ENCODE data around the gene ASCL2.
"Not testable (repeated sequence)": the region's sequence is repeated elsewhere in the genome, so short reads cannot be mapped to it uniquely, and the experiment has no call there.

ASCL2 gene

DNA sequence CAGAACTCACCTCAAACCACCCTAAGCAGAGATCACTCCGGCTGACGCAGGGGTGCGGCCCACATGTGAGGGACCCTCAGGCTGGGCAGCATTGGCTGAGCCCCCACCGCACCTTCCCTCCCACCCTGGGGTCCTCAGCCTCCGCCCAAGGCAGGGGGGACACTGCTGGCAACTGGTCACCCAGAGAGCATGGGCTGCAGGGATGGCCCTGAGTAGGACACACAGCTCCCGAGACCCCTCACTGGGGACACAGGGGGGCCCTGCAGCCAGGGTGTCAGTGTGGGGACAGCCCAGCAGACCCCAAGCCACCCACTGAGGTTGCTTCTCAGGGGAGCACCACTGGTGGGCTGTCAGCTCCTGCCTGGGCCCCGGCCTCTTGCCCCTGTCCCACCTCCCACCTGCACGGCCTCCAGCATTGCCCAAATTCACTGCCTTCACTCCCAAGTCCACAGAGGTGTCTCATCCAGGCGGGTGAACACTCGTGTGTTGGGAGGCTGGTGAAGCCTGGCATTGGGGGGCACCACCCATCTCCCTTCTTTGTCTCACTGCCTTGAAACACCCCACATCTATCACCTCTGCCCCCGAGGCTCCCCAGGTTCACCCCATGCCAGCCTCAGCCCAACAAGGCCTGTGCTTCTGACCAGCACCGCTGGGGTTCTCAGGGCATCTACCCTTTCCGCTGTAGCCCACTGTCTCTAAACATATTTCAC lies 26.7 kb upstream of the ASCL2 start:
- DNase-seq, result no peak

DNA sequence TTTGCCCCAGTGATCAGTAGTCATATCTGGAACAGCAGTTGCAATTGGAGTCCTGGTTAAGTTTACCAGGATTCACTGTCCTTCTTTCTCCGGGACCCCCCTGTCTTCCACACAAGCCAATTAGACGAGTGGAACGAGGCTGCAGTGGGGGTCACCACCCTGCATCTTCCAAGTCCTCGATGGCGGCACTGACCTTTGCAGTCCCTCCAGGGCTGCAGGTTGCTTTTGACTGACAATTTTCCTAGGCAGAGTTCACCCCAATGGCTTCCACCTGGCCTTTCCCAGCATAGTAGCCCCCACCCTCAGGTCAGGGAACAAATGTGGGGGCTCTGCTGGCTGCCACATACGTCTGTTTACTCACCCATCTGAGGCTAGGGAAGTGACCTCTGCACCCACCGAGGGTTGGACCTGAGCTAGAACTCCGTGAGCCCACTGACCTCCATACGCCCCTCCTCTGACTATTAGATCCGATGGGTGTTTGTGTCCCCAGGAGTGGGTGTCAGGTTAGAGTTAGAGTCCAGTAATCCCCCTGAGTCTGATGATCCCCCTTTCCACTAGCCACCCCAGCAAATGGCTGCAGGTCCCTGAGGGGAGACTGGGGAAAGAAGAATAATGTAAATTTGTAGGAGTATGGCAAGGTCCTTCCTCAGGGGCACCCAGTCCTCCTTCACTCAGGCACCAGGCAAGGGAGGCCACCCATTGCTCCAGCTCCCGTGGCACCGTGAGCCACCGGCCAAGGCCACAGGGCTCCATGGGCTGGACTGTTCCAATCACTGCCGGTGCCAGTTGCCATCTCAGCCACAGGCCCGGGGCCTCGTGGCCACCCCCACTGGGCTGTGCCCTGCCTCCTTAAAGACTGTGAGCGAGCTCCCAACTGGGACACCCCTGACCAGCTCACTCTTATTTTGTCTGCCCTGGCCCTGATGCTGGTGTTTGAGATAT lies 25.9 kb upstream of the ASCL2 start:
- DNase-seq, result no peak

DNA sequence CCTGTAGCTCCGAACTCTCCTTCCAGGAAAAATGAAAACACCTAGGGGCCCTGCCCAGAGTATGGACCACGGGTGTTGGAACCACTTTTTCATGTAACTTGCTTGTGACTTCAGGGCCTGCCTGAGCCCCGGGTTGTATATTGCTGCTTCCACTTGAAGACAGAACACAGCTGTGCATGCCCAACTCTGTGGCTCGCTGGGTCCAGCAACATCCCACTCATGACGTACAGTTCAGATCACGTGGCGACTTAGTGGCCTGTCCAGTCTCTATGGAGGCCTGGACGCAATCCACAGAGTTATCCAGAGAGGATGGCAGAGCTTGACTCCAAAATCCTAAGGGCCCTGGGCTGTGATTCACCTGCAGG lies 24.5 kb upstream of the ASCL2 start:
- no peak for DNase-seq

DNA sequence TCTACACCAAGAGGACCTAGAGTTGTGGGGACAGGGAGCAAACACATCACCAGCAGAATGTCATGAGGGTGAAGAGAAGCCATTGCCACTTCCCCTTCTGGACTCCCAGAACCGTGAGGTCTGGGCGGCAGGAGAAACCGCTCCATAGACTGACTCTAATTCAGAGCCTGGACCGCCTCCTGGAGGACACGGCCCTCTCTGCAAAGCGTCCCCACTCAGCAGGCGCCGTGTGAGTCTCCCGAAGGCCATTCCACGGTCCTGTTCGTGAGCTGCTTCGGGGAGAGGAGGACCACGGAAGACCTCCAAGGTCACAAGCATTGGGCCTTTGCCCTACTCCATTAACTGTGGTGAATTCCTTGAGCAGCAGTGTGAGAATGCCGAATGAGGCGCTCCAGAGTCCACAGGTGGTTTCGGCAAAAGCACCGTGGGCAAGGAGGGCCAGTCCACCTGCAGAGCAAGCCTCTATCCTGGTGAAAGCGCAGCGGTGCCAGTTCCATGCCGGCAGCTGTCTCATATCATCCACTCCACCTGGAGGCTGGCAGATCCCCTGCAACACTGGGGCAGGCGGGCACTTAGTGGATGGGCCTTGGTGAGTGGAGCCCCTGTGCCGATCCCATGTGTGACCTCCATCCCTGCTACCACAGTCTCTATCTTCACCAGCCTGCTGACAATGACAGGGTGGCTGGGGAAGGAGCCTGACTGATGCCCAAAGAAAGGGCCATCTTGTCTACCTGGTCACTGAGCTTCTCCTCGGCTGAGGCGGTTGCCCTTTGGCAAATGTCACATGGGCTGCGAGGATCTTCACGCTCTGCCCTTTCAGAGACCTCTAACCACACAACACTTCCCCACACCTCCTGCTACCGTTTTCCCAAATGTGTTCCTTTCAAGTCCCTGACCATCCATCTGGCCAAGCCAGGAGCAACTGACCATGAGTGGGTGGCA lies 23.9 kb upstream of the ASCL2 start:
- DNase-seq, result no peak

DNA sequence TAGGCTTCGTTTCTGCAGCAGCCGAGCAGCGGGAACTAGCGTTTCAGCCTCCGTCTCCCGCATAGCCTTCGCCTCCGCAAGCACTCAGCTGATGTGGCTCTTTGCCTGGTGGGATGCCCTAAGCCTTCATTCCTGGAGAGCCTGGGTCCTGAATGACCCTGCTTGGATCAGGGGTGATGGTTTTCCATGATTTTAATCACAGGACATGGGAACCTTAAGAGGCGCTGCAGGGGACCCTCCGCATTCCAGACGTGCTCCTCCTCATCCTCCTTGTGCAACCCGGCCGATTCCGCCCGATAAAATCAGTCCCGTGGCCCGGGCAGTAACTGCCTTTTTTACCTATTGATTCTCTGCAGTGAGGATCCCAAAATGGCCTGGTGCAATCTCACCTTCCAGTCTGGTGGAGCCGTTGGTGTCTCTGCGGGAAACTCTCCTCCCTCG lies 23.2 kb upstream of the ASCL2 start:
- no peak for DNase-seq

DNA sequence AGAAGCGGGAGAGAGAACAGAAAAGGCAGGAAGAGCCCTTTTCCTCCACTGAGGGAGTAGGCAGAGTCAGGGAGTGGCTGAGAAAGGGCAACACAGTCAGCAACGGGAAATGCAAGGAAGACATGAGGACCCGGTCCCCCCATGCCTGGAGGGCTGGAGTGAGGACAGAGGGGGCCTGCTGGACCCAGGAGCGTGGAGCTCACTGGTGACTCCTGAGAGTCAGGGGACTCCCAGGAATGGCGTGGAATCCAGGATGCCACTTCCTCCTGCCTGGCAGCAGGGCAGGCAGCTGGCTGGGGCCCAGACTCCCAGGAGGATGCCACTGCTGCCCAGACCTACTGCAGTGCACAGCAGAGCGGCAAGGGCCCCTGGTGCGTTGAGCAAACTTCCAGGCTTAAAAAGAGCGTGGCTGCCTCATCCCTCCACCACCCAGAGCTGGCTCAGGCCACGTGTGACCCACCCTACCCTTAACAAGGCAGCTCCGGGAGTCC lies 20.0 kb upstream of the ASCL2 start:
- no peak for DNase-seq

DNA sequence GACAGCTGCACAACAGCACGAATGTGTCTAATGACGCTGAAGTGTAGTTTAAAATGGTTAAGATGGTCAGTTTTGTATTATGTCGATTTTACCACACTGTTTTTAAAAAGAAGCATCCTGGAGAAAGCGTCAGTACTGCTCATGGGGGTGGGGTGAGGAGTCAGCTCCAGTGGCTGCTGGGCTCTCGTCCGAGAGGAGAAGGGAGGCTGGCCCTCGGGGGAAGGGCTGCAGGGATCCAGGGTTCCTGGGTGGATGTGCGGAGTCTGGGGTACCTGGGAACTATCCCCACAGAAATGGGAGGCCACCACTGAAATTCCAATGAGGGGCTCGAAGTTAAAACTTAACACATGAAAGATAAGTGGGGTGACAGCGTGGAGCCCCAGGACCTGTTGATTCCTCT lies 19.5 kb upstream of the ASCL2 start:
- DNase-seq, result no peak

DNA sequence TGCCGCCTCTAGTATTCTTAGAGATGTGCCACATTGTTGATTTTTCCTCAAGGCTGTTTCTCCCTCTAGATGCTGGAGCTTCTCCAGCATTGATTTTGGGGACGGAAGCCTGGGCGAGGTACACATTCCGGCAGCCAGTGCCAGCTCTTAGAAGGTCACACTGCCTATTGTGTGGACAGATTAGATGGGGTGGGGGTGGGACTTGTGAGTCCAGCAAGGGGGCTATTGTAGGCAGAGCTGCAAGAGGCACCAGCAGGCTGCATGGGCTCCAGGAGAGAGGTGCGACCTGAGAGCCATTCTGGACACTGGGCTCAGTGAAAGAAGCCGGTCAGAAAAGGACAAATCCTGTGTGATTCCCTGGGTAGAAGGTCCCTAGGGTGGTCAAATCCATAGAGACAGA lies 19.0 kb upstream of the ASCL2 start:
- no peak for DNase-seq

DNA sequence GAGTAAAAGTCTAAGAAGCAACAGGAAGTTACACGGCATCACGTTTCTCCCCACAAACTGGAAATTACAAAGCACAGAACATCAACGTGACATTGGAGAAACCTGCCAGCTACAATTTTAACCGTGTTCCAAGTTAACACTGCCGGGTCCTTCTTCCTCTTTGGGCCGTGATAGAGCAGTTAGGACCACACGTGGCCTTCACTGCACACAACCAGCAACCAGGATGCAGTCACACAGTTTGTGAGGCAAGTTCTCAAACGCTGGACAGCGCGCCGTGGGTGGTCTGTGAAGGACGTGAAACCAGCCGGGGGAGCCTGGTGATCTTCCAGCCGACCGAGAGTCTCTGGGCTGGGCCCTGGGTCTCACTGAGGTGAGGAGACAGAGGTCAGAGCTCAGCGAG lies 16.7 kb upstream of the ASCL2 start:
- DNase-seq, result no peak

DNA sequence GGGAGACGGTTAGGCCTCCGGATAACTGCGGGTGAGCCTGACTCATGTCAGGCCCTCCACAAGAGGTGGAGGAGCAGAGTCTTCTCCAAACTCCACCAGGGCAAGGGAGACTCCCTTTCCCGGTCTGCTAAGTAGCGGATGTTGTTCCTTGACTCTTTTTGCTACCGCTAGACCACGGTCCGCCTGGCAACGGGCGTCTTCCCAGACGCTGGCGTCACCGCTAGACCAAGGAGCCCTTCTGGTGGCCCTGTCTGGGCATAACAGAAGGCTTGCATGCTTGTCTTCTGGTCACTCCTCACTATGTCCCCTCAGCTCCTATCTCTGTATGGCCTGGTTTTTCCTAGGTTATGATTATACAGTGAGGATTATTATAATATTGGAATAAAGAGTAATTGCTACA lies 16.0 kb upstream of the ASCL2 start:
- not testable (repeated sequence) for DNase-seq

DNA sequence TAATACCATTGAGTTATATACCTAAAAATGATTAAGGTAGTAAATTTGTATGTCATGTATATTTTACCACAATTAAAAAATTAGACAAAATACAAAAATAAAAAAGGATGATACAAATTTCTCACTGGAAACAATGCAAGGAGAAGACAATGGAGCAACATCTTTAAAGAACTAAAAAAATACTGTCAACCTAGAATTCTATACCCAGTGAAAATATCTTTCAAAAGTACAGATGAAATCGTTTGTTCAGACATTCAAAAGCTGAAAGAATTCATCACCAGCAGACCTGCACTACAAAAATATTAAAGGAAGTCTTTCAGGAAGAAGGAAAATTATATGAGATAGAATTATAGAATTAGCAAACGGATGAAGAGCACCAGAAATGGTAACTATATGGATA lies 9.8 kb upstream of the ASCL2 start:
- DNase-seq, result no peak

DNA sequence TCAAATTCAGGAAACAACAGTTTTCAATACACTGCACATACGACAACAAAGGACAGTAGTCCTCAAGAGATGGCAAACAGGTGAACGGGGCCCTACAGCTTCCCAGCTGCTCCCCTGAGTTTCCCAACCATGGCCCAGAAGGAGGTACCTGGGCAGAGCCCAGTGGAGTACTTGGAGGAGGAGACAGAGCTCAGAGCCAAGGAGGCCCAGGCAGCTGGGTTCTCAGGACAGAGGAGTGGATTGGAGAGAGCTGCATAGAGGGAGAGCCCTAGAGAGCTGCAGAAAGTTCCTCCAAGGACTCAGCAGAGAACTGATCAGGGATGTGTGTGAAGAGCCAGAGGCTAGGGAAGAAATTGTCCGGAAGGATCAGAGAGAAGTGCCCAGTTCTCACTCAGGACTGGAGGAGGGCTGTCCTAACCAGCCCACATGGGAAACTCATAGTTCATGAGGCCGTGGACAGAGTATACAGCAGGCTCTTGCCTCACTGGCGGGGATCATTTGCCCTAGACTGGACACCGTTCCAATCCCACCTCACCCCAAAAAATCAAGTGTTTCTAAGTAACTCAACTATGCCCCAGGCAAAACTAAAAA lies 7.6 kb upstream of the ASCL2 start:
- no peak for DNase-seq

DNA sequence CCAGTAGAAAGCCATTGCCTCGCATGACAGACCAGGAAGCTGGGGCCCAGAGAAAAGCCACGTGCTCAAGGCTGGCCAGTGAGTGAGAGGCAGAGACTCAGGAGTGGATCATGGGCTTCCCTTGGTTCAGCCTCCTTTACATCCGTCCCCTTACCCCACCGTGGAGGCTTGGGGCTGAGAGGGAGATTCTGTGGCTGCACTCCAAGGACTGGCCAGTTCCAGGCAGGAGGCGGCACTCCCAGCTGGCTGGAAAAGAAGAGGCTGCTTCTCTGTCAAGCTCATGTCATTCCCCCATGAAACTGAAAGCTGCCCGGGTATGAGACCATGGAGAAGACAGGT lies 6.6 kb upstream of the ASCL2 start:
- DNase-seq, result no peak

DNA sequence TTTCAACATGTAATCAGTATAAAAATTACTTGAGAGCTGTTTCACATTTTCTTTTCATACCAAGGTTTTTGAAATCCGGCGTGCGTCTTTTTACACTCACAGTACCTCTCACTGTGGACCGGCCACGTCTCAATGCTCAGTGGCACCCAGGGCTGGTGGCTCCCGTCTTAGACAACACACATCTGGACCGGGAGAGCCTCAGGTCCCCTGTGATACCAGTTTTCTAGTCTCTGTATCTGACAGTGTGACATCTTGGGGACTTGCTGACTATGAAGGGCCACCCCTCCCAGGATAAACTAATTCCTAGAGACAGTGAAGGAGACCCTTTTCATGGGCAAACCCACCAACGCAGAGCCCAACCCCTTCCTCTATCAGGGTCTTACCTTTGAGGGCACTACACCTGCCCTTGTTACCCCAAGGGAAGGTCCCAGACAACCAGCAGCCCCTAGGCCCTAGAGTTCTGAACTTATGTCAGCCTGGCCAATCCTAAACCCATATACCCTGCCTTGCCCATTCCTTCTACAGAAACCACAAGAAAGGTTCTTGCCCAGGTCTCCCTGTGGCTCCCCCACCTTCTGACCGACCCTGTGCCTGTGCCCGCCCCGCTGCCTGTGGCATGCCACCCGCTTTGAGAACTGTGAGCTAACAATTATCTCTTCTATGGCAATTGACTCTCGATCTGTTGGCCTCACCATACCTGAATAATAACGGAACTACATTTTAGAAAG lies 6.1 kb upstream of the ASCL2 start:
- no peak for DNase-seq

DNA sequence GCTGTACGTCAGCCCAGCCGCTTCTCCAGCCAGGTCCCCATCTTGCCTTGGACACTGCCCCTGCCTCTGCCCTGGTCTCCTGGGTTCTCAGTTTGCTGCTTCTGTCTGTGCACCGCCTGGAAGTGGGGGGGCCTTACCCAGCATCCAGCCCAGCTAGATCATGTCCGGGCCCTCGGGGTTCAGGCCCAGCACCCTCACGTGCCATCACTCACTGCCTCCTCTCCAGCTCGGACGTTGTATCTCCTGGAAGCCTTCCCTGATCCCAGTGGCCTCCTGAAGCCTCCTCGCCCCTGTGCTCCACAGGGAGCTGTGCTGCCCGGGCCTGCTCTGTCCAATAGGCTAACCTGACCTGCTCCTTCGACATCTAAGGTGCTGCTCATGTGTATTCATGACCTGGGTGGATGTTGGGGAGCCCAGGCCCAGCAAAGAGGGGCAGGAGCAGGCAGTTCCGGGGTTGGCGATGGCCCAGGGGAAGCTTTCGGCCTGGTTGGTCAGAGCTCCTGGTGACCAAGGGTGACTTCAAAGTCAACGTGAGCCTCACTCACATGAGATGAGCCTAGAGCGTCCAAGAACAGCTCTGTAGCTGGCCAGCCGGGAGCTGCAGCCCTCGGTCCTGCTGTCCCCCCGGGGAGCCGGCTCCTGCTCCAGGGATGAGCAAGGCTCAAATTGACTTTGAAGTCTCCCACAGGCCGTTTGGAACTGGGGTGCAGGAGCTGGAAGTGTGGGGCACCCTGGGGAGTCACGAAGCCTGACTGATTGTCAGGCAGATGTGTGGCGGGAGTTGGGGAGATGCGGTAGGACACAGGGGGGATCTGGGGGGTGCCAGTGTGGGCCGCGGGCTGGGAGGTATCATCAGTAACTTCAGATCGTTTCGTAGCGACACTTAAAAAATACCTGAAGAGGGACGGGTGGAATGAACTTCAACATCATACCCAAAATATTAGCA lies 5.2 kb upstream of the ASCL2 start:
- no peak for DNase-seq

DNA sequence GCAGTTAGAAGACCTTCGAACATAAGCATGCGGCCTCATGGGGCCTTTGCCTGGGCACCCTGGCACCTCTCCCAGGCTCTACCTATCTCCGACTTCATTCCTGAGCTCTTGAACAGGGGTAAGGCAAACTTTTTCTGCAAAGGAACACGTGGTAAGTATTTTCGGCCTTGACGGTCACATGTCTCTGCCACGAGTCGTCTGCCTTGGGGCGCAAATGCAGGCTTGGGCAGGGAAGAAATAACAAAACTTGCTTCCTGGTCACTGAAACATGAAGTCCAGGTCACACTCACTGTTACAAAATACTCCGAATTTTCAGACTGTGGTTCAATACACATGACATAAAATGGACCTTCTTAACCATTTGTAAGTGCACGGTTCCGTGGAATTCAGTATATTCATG lies 3.4 kb upstream of the ASCL2 start:
- DNase-seq, result no peak

DNA sequence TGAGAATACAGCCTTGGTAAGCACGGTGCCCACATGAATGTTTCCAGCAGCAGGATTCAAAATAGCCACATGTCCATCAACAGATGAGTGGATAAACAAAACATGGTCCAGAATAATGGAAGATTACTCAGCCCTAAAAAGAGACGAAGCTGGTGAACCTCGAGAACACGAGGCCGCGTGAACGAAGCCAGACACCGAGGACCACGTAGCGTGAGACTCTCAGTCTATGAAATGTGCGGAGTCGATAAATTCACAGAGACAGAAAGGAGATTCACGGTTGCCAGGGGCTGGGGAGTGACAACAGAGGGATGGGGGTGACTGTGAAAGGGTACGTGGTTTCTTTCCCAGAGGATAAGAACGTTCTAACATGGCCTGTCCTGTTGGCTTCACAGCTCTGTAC lies 2.9 kb upstream of the ASCL2 start:
- no peak for DNase-seq

DNA sequence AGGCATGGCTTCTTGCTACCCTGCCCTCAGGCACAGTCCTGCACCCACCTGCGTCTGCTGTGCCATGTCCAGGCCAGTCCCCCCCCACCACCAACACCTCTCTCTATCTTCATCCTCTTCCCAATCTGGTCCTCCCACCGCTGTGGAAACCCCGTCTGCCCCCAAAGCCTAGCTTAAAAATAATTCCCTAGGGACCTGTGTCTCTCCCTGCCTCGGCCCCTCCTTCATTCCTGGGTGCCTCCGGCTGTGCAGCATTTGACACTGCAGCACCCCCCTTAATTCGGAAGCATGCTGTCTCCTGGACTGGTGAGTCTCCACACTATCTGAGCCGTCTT lies 2.5 kb upstream of the ASCL2 start:
- DNase-seq, result no peak

DNA sequence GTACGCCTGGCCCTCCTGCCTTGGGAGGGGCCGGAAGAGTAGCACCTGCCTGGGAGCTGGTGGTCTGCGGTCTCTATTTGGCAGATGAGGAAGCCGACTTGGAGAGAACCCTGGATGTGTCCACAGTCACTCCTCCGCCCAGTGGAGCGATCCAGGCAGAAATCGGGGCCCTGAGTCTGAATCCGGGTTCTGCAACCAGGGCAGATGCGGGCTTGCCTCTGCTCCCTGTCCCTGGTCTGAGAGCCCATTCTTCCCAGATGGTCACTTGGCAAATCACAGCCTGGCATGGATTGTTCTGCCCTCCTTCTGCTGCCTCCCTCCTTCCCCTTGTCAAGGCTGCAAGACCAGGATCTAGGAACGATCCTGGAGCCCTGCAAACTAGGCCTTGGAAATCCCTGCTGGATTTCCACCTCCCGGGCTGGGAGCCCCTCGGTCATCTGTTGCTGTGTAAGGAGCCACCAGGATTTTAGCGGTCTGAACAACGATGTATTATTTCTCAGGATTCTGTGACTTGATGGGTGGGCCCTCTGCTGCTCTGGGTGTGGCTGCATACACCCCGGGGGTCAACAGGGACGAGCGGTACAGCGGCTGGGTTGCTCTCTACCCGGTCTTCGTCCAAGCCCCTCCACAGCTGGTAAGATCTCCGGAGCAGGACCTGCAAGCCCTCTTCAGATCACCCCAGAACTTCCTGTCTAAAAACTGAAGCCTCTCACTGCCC lies 2.0 kb upstream of the ASCL2 start:
- DNase-seq, result no peak
